Stimulated activated CD4-positive, alpha-beta T cell treated with anti-CD3 and anti-CD28 coated beads, Interleukin-4, amount 100 ng/mL, for 48 hours (primary cell): ENCODE results near the gene CFI.

Source experiments
- DNase-seq, 2 donors: peaks; one replicate each; pipeline ENCODE4 v3.0.0-alpha.2; 2020; ENCODE audit warnings: low read depth in 2 of 2

Gene CFI

GRCh38 chr4:109801895-109802319 lies at the start of gene CFI:
Gene CFI (minus strand): TSS chr4:109801999. CDS start chr4:109801971, 28 bp downstream.
- no peak for DNase-seq

GRCh38 chr4:109850601-109851000 lies 48.8 kb upstream of the CFI start:
- no peak for DNase-seq

GRCh38 chr4:109848501-109848900 lies 46.7 kb upstream of the CFI start:
- no peak for DNase-seq

- DNase-seq = no peak
These were observed 46.2 kb upstream of the CFI start, which contains the start of gene LRIT3 for GRCh38 chr4:109847896-109848442. Gene LRIT3 (plus strand): TSS chr4:109848107. CDS start chr4:109848202, 95 bp downstream.

GRCh38 chr4:109846395-109847098 lies 44.7 kb upstream of the CFI start:
- DNase-seq = no peak

- DNase-seq = no peak
These were observed 35.2 kb upstream of the CFI start for GRCh38 chr4:109836985-109837384.

- DNase-seq = no peak
These were observed 32.0 kb upstream of the CFI start for GRCh38 chr4:109833756-109834155.

GRCh38 chr4:109827672-109828071 lies 25.9 kb upstream of the CFI start, which contains the start of gene RRH:
Gene RRH (plus strand): TSS chr4:109827972. CDS start chr4:109828028, 56 bp downstream.
- DNase-seq = no peak

GRCh38 chr4:109826719-109827118 lies 24.9 kb upstream of the CFI start:
- no peak for DNase-seq

GRCh38 chr4:109821185-109821584 lies 19.4 kb upstream of the CFI start:
- no peak for DNase-seq

- DNase-seq = no peak
These were observed 18.8 kb upstream of the CFI start for GRCh38 chr4:109820563-109820962.

GRCh38 chr4:109818268-109818667 lies 16.5 kb upstream of the CFI start:
- no peak for DNase-seq

GRCh38 chr4:109816894-109817293 lies 15.1 kb upstream of the CFI start:
- DNase-seq = peak in 1 of 2 donors; percentile 6

- peak; percentile 20 to 31 for DNase-seq
These were observed 14.3 kb upstream of the CFI start for GRCh38 chr4:109816082-109816442.

- peak; percentile 80 to 88 for DNase-seq
These were observed 13.6 kb upstream of the CFI start, which contains the start of gene GAR1 for GRCh38 chr4:109815151-109816081. Gene GAR1 (plus strand): TSS chr4:109815762. CDS start chr4:109816165, 403 bp downstream.

- DNase-seq = no peak
These were observed 9.9 kb upstream of the CFI start for GRCh38 chr4:109811707-109812106.

- DNase-seq = no peak
These were observed 9.0 kb upstream of the CFI start for GRCh38 chr4:109810552-109811387.

- DNase-seq = no peak
These were observed 7.9 kb upstream of the CFI start for GRCh38 chr4:109809655-109810054.

GRCh38 chr4:109803924-109804571 lies 2.2 kb upstream of the CFI start:
- no peak for DNase-seq

GRCh38 chr4:109801099-109801789 lies 555 bp downstream of the CFI start:
- no peak for DNase-seq
